Adipose tissue (tissue), 3 donors: Measurements from ENCODE around the gene TMEFF2. TPM values are rescaled to one million over a fixed set of nuclear protein-coding genes. Genes with fewer than 3 reads are reported as not detected.
"Not testable (repeated sequence)": the region's sequence is repeated elsewhere in the genome, so short reads cannot be mapped to it uniquely, and the experiment has no call there.

Source experiments
- H3K27ac ChIP-seq: one replicate; pipeline ENCODE4 v1.5.1; 2013; ENCODE audit warnings: low read depth, low read length
- WGBS, 3 donors: extraction: QIAGEN DNeasy Blood & Tissue Kit; methylation state at CpG; one replicate each; pipeline ENCODE4 v1.1.7; 2013; 5-methylcytosine and 5-hydroxymethylcytosine counted together
- polyA plus RNA-seq, 3 donors: library from polyadenylated mRNA; stranded (reverse); fragments of 200-250 nt; gene quantifications; one replicate each; pipeline ENCODE4 v1.2.3, GENCODE V29; 2013
- donor health status: healthy with polysubstance abuse.
- donor health status: Bipolar disorder and iron deficiency.
- donor health status: healthy.

TMEFF2 gene
- polyA plus RNA-seq, 3 donors = 0.01 to 0.03 TPM; not detected in 1

GRCh38 chr2:192087398-192087958, 107.3 kb downstream of the TMEFF2 start:
- WGBS, 3 donors = 35 to 54% (median 52%) methylated on average over 4 of the region's 4 CpGs
- no peak overlapping the region for H3K27ac ChIP-seq

GRCh38 chr2:192082121-192082520, 112.6 kb downstream of the TMEFF2 start:
- 71 to 93% (median 74%) methylated on average over 5 of the region's 5 CpGs for whole genome bisulfite sequencing, 3 donors
- H3K27ac ChIP-seq = no peak overlapping the region

- WGBS, 3 donors = 73 to 86% (median 84%) methylated on average over 3 of the region's 3 CpGs
- H3K27ac ChIP-seq = not testable (repeated sequence)
These were observed 114.6 kb downstream of the TMEFF2 start for GRCh38 chr2:192080096-192080495.

GRCh38 chr2:192073878-192074277, 120.9 kb downstream of the TMEFF2 start:
- H3K27ac ChIP-seq = no peak overlapping the region

- H3K27ac ChIP-seq = no peak overlapping the region
- 37 to 69% (median 52%) methylated on average over 1 of the region's 1 CpG for WGBS, 3 donors
These were observed 122.0 kb downstream of the TMEFF2 start for GRCh38 chr2:192072778-192073177.

DNA sequence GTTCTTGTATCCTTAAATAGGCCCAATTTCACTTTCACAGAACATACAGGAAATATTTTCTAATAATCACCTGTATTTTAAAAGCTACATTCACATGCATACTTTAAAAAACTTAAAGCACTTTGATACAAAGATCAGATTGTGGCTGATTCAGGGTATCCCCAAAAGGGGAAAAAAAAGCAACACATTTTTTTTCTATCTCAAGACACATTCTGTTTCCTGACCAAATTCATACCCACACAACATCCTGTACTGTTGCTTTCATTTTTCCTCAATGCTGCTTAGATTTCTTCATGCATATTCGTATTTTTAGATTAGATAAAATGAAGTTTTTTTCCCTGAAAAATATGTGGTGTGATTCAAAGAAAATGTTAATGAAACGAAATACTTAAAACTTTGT, 122.5 kb downstream of the TMEFF2 start:
- 22 to 54% (median 36%) methylated on average over 2 of the region's 2 CpGs for WGBS, 3 donors
- H3K27ac ChIP-seq = no peak overlapping the region

GRCh38 chr2:192070099-192070498, 124.6 kb downstream of the TMEFF2 start:
- H3K27ac ChIP-seq = no peak overlapping the region
- 73 to 88% (median 85%) methylated on average over 1 of the region's 1 CpG for WGBS, 3 donors

- no peak overlapping the region for H3K27ac ChIP-seq
- WGBS, 3 donors = 76 to 95% (median 90%) methylated on average over 1 of the region's 1 CpG
These were observed 125.3 kb downstream of the TMEFF2 start for GRCh38 chr2:192069417-192069816.

DNA sequence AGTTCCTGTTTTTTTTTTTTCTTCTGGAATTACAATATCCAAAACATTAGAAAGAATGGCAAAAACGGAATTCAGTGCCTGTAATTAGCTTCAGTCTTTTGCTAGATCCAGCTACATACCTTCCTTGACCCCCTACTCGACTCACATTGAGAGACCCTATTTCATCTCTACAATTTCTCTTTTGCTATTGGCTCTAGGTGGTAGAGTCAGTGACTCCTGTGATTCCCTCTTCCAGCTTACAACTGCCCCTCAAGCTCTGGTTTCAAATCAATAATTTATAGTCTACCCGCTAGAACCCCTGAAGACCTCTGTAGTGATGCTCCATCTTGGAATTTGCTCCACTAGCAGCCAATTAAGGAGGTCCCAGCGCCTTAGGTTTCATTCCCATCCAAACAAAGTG, 125.8 kb downstream of the TMEFF2 start:
- 69 to 92% (median 91%) methylated on average over 4 of the region's 4 CpGs for WGBS, 3 donors
- H3K27ac ChIP-seq = no peak overlapping the region

DNA sequence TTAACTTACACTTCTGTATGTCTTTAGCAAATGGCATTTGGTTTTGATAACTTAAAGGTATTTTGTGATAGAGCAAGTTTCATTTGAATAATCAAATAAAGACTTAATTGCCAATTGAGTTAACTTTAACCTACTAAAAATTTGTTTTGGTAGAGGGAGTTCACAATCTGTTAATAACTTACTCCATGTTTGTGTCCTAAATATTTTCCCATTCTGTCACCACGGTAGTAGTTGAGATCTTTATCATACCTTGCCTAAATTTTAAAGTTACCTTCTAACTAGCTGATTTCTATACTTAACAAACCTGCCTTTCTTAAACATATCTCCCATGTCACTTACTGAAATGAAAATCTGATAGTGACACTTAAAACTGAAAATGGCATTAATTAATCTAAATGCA, 127.1 kb downstream of the TMEFF2 start:
- 61 to 89% (median 78%) methylated on average over 1 of the region's 1 CpG for WGBS, 3 donors
- H3K27ac ChIP-seq = no peak overlapping the region

DNA sequence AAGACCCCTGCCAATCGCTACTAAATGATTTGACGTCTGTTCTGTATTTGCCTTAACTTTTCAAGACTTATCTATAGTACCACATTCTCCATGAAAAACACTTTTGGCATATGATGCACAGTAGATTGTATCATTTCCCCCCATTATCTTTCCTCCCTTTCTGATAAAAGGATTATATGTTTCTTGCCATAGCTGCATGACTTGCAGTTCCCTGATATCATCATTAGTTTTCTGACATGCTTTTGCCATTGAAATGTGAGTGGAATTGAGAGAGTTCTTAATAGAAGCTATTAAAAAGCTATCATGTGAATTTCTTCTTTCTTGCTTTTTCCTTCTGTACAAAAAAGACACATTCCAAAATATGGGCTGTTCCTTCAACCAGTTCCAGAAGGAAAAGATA, 130.3 kb downstream of the TMEFF2 start:
- WGBS, 3 donors = 89 to 94% (median 93%) methylated on average over 2 of the region's 2 CpGs
- H3K27ac ChIP-seq = no peak overlapping the region

GRCh38 chr2:192060161-192060560, 134.6 kb downstream of the TMEFF2 start:
- WGBS, 3 donors = 46 to 72% (median 53%) methylated on average over 3 of the region's 3 CpGs
- H3K27ac ChIP-seq = no peak overlapping the region

DNA sequence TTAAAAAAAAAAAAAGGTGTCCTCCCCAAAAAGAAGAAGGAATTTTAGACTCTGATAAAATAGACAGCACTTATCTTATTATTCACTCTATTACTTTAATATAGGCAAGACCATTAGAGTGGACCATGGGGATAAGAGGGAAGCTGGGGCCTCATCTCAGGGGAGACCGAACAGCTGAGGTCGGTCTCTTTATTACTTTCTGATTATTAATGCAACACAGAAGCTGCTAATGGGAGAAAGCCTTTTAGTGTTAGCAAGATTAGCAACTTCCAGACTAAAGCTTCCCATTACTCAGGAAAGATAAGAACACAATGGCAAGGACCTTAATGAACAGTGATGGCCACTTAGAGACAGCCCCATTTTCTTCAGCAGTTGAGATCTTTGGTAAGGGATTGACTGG, 135.5 kb downstream of the TMEFF2 start:
- 89 to 92% (median 91%) methylated on average over 2 of the region's 2 CpGs for WGBS, 3 donors
- H3K27ac ChIP-seq = no peak overlapping the region

GRCh38 chr2:192053921-192054320, 140.8 kb downstream of the TMEFF2 start:
- 67 to 81% (median 77%) methylated on average over 1 of the region's 1 CpG for WGBS, 3 donors
- H3K27ac ChIP-seq = no peak overlapping the region

GRCh38 chr2:192051533-192051932, 143.2 kb downstream of the TMEFF2 start:
- no peak overlapping the region for H3K27ac ChIP-seq

DNA sequence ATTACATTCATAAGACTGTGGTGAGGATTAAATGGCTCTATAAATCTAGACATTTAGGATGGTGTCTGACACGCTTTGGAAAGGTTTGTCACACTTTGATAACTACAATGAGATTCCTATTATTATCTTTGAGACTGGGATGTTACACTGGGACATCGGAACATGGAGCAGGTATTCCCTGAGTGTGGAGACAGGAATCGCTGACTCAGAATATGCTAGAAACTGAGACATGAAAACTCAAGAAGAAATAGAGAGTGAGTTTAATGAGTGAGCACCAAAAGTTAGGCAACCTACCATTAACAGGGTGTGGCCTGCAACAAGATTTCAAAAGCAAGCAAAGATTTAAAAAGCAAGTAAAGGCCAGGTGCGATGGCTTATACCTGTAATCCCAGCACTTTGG, 145.4 kb downstream of the TMEFF2 start:
- WGBS, 3 donors = 84 to 97% (median 91%) methylated on average over 4 of the region's 4 CpGs
- H3K27ac ChIP-seq = no peak overlapping the region

DNA sequence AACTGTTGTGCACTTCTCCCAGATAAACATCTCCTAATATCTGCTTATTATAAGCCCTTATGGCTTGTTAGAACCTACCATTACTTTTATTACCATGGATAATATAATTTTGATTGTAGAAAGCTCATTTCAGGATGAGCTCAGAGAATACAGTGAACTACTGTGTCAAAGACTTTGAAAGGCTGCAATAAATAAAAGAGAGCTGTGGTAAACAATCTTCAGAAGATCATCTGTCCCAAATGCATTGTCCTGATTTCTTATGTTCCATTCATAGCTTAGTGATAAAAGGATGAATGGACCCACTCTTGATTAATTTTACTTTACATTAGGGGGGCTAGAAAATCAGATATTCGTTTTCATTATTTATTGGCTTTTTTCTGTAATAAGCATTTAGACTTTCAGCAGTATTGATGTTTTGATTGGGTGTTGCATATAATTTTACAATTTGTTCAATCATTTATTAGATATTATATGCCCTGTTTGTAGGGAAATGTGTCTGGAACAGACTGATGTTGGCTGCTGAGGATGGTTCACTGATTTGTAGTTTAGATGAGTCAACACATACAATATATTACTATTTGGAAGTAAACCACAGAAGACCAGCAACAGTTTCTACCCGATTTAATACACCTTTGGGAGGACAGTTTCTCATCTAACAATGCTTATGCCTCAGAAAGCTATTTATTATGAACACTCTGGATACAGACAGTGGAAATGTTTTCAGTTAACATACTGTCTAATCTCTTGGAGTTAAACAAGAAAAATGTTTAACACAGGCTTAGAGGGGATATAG, 147.2 kb downstream of the TMEFF2 start:
- WGBS, 3 donors = 70 to 90% (median 88%) methylated on average over 2 of the region's 2 CpGs
- no peak overlapping the region for H3K27ac ChIP-seq

- 92 to 96% (median 96%) methylated on average over 2 of the region's 2 CpGs for WGBS, 3 donors
- H3K27ac ChIP-seq = no peak overlapping the region
These were observed 150.2 kb downstream of the TMEFF2 start for GRCh38 chr2:192044496-192044895.

- 80 to 88% (median 85%) methylated on average over 6 of the region's 6 CpGs for WGBS, 3 donors
- no peak overlapping the region for H3K27ac ChIP-seq
These were observed 151.4 kb downstream of the TMEFF2 start for GRCh38 chr2:192043216-192043870.

DNA sequence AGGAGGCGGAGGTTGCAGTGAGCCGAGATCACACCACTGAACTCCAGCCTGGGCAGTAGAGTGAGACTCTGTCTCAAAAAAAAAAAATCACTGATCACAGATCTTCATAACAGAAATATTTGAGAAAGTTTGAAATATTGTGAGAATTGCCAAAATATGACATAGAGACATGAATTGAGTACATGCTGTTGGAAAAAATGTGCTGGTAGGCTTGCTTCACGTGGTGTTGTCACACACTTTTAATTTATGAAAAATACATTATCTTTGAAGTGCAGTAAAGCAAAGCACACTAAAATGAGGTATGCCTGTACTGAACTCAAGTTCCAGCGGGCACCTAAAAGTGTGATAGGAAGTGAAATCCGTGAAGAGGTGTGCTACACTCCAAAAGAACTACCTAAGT, 152.6 kb downstream of the TMEFF2 start:
- 88 to 94% (median 91%) methylated on average over 5 of the region's 5 CpGs for WGBS, 3 donors
- H3K27ac ChIP-seq = no peak overlapping the region
